T-helper 1 cell (primary cell): Measurements from ENCODE around the gene LNPK.
"Not testable (repeated sequence)": the region's sequence is repeated elsewhere in the genome, so short reads cannot be mapped to it uniquely, and the experiment has no call there.

ENCODE experiments used
- DNase-seq, 5 donors: peaks; one replicate each; pipeline ENCODE4 v3.0.0-alpha.2; 2012 to 2020
- total RNA-seq, 4 donors: gene quantifications; one replicate each; lab custom pipeline; 2026; lab: John Stamatoyannopoulos, UW

LNPK gene
- total RNA-seq, result 23.6 to 59.2 (median 42.4) reads per million in 4 donors

DNA sequence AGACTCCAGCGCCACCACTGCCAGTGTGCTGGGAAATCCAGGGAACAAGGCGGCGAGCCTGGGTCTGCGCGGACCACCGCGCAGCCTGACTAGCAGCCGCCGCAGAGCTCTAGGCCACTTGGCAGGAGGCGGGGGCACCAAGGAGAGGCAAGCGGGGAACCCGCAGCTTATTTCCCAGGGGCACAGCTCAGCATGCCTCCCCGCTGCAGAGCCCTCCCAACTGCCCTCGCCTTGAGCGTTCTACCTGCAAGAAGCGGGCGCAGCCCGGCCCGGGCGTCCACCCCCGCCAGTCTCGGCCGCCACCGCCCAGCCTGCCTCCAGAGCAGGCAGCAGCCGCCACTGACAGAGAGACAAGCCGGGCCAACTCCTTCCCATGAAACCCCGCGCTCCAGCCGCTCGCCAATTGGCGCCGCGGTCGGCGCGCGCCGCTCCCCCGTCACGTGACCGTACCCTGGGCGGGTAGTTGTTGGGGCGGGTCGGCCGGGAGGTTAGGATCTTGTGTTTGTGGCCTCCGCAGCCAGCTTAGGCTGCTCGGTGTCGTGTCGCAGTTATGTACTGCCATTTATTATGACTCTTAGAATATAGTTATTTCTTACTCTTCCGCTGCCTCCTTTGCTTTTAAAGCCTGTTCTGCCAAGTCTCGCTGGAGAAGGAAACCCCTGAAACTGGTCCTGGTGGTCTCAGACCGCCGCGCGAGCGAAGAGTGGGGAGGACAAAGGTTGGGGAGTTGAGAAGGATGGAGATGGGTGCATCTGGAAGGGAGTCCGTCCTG is at the start of gene LNPK:
TSS of gene LNPK (minus strand) at position 352 of the 772 bp plus-strand sequence. CDS start 6,683 bp downstream, outside the sequence.
- peak; percentile 82 to 94 (median 89) for DNase-seq

- DNase-seq, result no peak
These were observed 37.3 kb upstream of the LNPK start for GRCh38 chr2:176039375-176039774.

DNA sequence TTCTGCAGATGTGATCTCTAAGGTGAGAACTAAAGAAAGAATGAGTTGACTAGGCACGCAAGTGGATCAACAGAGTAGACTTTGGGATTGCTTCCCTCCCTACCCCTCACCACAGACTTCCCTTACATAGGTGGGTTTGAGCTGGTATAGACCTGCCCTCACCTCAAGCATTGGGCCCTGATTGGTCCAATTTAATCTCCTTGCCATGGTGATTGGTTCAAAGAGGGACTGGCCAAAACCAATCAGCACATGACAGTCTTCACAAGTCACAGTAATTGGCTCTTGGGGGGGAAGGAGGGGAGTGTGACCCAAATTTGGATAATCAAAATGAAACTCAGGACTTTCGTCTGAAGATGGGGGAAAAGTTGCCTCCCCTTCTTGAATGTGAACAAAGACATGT is 36.6 kb upstream of the LNPK start:
- DNase-seq, result no peak

- DNase-seq, result no peak
These were observed 33.1 kb upstream of the LNPK start for GRCh38 chr2:176035013-176035691.

DNA sequence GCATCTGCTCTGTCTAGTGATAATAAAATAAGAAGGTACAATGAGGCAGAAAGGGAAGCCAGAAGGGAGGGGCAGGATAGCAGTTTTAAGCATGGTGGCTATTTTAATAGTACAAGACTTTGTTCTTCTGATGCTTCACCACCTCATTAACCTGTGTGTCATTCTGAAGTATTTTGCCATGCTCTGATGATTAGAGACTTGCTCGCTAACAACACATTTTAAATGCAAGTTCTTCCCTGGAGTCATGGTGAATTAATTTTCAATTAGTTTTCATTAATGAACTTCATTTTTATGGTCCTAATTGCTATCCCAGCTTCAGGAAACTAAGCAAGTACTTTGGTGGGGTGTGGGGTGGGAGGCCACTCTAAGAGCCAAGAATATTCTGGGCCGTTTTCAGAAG is 25.7 kb upstream of the LNPK start:
- no peak for DNase-seq

DNA sequence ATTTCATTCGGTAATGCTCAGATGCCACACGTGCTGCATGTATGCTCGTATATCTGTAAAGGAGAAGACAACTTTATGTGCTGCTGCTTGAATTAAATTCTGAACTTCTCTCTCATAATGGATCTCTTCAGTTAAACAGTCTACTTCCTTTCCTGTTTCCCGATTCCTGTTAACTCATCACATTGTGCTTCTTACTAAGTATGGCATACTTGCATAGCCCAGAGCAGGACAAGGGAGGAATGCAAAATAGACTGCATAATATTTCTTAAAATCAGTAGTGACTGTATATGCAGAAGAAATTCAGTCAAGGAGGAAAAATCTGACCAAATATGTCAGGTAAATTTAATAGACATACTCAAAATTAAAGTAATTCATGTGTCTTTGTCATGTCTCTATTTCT is 23.9 kb upstream of the LNPK start:
- no peak for DNase-seq

GRCh38 chr2:176024083-176024482 is 22.0 kb upstream of the LNPK start:
- no peak for DNase-seq

GRCh38 chr2:176022048-176022447 is 20.0 kb upstream of the LNPK start:
- no peak for DNase-seq

- DNase-seq, result no peak
These were observed 18.3 kb upstream of the LNPK start for GRCh38 chr2:176020400-176020799.

GRCh38 chr2:176018708-176019107 is 16.6 kb upstream of the LNPK start:
- DNase-seq, result no peak

DNA sequence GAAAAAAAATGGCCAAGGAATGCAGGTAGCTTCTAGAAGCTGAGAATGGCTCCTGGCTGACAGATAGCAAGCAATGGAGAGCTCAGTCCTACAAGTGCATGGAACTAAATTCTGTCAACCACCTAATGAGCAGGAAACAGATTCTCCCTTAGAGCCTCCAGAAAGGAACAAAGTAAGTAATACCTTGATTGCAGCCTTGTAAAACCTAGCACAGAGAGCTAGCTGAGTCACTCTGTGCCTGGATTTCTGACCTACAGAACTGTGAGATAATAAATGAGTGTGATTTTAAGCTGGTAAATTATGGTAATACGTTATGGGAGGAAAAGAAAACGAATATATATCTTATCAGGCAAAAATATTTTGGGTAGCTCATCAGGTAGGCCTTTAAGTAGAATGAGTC is 7.4 kb upstream of the LNPK start:
- DNase-seq, result no peak

GRCh38 chr2:176004934-176005333 is 2.9 kb upstream of the LNPK start:
- no peak for DNase-seq

GRCh38 chr2:176003958-176004357 is 1.9 kb upstream of the LNPK start:
- no peak for DNase-seq

- DNase-seq, result peak in 1 of 5 donors; percentile 17
These were observed 682 bp upstream of the LNPK start for GRCh38 chr2:176002688-176003210.

DNA sequence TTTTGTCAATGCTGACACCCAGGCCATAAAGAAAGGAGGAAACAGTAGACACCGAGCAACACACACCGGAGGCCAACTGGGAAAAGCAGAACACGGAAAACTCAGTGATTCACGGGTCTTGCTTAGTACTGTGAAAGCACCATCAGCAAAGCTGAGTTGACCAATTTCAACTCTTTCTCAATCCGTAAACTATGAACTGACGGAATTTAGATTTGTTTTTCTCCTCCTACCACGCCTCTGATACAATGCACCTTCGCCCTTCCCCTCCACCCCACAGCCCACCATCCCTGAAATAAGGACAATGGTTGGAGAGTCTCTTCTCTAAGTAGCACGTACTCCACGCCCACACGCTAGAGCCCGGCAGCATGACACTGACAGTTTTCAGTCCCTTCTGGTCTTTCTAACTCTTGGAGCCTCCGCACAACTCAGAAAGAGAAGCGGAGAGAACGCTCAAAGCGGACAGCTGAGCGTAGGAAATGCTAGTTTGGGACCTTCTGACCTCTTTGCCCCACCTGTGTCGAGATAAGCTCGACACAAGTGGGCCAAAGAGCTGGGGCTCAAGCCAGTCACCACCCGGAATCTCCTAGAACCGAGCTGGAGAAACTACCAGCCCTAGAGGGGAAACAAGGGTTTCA is 669 bp downstream of the LNPK start:
- DNase-seq, result peak in 4 of 5 donors; percentile 10 to 38 (median 19)

- DNase-seq, result no peak
These were observed 2.7 kb downstream of the LNPK start for GRCh38 chr2:175999283-175999819.

DNA sequence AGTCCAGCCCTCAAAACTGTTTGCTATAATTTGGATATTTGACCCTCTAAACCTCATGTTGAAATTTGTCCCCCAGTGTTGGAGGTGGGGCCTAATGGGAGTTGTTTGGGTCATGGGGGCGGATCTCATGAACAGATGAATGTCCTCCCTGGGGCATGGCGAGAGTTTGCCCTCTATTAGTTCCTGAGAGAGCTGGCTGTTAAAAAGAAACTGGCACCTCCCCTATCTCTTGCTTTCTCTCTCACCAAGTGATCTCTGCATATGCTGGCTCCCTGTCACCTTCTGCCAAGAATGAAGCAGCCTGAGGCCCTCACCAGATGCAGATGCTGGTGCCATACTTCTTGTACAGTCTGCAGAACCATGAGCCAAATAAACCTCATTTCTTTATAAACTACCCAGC is 12.0 kb downstream of the LNPK start:
- no peak for DNase-seq

- not testable (repeated sequence) for DNase-seq
These were observed 14.9 kb downstream of the LNPK start for GRCh38 chr2:175987126-175987525.

GRCh38 chr2:175984846-175985245 is 17.2 kb downstream of the LNPK start:
- DNase-seq, result no peak

DNA sequence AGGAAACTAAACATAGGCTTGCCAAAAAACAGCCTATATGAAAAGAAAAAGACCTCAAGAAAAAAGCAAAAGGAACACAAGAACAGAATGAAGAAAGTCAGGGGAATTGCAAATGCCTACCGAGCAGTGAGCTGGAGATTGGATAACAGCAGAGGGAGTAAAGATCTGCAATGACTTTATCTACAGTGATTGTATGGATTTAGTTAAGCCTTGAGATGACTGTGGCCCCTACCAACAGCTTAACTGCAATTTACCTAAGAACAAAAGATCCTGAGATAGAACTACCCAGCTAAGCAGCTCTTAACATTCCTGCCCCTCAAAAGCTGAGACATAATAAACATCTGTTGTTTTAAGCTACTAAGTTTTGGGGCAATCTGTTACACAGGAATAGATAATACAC is 20.5 kb downstream of the LNPK start:
- no peak for DNase-seq

DNA sequence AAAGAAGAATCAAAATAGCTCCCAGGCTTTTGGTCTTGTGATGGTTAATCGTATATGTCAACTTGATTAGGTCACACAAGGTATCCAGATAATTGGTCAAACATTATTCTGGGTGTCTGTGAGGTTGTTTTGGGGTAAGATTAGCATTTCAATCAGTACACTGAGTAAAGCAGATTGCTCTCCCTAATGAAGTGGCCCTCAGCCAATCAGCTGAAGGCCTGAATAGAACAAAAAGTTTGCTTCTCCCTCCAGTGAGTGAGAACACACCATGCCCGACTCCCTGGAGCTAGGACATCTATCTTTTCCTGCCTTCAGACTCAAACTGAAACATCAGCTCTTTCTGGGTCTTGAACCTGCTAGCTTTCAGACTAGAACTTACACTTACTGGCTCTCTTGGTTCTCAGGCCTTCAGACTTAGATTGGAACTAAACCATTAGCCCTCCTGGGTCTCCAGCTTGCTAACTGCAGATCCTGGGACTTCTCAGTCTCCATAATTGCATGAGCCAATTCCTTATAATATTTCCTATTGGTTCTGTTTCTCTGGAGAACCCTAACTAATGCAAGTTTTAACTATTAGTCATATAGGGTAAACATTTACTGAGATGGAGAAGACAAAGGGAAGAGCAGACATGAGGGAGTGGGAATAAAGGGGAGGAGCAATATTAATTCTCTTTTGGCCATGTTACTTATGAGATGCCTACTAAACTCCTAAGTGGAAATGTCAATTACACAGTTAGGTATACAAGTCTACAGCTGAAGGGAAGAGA is 25.5 kb downstream of the LNPK start:
- DNase-seq, result no peak

DNA sequence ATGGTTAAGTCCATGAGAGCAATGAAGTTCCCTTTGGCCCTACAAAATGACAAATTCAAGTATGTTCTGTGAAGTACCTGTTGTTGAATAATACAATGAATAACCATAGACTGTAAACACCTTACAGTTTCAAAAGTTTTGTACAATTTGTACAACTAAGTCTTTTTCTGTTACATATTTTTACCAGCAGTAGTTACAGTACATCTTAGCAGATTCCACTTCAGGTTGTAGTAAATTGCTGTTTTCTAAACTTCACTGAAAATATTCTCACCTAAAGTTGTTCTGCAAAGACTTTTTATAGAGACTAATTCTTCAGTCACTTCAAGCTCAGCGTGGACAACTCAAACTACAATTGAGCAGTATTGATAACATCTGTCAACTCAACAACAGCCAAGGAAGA is 28.7 kb downstream of the LNPK start:
- DNase-seq, result no peak
